ENCODE measurements around the gene CEP44. TPM values are rescaled to one million over a fixed set of nuclear protein-coding genes. Genes with fewer than 3 reads are reported as not detected.
"Not testable (repeated sequence)": the region's sequence is repeated elsewhere in the genome, so short reads cannot be mapped to it uniquely, and the experiment has no call there.

The CEP44 gene
- total RNA-seq, 2 donors from 2014 or later: 14.8 to 17.5 TPM

GRCh38 chr4:174363782-174364181, 80.1 kb downstream of the CEP44 start:
- H3K36me3 Mint-ChIP-seq; H3K4me3 Mint-ChIP-seq; ATAC-seq; DNase-seq (ENCODE audit: low spot score); H3K9me3 Mint-ChIP-seq: not testable (repeated sequence)
- H3K4me1 Mint-ChIP-seq (ENCODE audit: low read depth in 2 of 2): peaks cover 8 to 10% of the 10 kb centered on the region in 2 donors
- H3K27me3 Mint-ChIP-seq: peaks cover 4 to 11% of the 10 kb centered on the region in 2 donors
- H3K27ac Mint-ChIP-seq: peak overlapping the region in 1 of 2 donors; percentile 48

- Mint-ChIP-seq H3K4me1 (ENCODE audit: low read depth in 2 of 2) (peaks cover 0 to 4% of the 10 kb centered on the region in 2 donors), H3K9me3 (no peaks in the 10 kb centered on the region), H3K27ac (no peak overlapping the region), H3K36me3 (no peaks in the 10 kb centered on the region), H3K27me3 (peaks cover 2 to 11% of the 10 kb centered on the region in 2 donors), H3K4me3 (no peak overlapping the region)
- no peak for ATAC-seq
- no peak for DNase-seq (ENCODE audit: low spot score)
Measured at GRCh38 chr4:174365018-174365587, 81.4 kb downstream of the CEP44 start.

- DNase-seq (ENCODE audit: low spot score) (no peak), ATAC-seq (no peak)
- Mint-ChIP-seq H3K4me3 (no peak overlapping the region), H3K27ac (no peak overlapping the region), H3K36me3 (no peaks in the 10 kb centered on the region), H3K27me3 (no peaks in the 10 kb centered on the region), H3K9me3 (no peaks in the 10 kb centered on the region), H3K4me1 (ENCODE audit: low read depth in 2 of 2) (no peaks in the 10 kb centered on the region)
Measured at GRCh38 chr4:174369985-174370384, 86.3 kb downstream of the CEP44 start.

- no peaks in the 10 kb centered on the region for H3K9me3 Mint-ChIP-seq
- H3K4me1 Mint-ChIP-seq (ENCODE audit: low read depth in 2 of 2): no peaks in the 10 kb centered on the region
- no peak overlapping the region for H3K4me3 Mint-ChIP-seq
- DNase-seq (ENCODE audit: low spot score): no peak
- no peaks in the 10 kb centered on the region for H3K36me3 Mint-ChIP-seq
- no peak overlapping the region for H3K27ac Mint-ChIP-seq
- H3K27me3 Mint-ChIP-seq: peaks cover 0 to 7% of the 10 kb centered on the region in 2 donors
- no peak for ATAC-seq
Measured at GRCh38 chr4:174373821-174374220, 90.1 kb downstream of the CEP44 start.

GRCh38 chr4:174375422-174375821, 91.7 kb downstream of the CEP44 start:
- Mint-ChIP-seq H3K4me1 (ENCODE audit: low read depth in 2 of 2) (no peaks in the 10 kb centered on the region), H3K36me3 (no peaks in the 10 kb centered on the region)

GRCh38 chr4:174377613-174378012, 93.9 kb downstream of the CEP44 start:
- no peak overlapping the region for H3K27ac Mint-ChIP-seq
- H3K27me3 Mint-ChIP-seq: peaks cover 0 to 7% of the 10 kb centered on the region in 2 donors
- DNase-seq (ENCODE audit: low spot score) (no peak), ATAC-seq (no peak)
- no peaks in the 10 kb centered on the region for H3K9me3 Mint-ChIP-seq
- H3K4me1 Mint-ChIP-seq (ENCODE audit: low read depth in 2 of 2): no peaks in the 10 kb centered on the region
- H3K4me3 Mint-ChIP-seq: no peak overlapping the region
- H3K36me3 Mint-ChIP-seq: no peaks in the 10 kb centered on the region

More at GRCh38 chr4:174375422-174375821, 91.7 kb downstream of the CEP44 start:
- Mint-ChIP-seq H3K27me3 (peaks cover 0 to 7% of the 10 kb centered on the region in 2 donors), H3K27ac (no peak overlapping the region), H3K9me3 (no peaks in the 10 kb centered on the region), H3K4me3 (no peak overlapping the region)
- DNase-seq (ENCODE audit: low spot score) (no peak), ATAC-seq (no peak)

- Mint-ChIP-seq H3K27me3 (peaks cover 0 to 7% of the 10 kb centered on the region in 2 donors), H3K4me3 (no peak overlapping the region), H3K36me3 (no peaks in the 10 kb centered on the region), H3K4me1 (ENCODE audit: low read depth in 2 of 2) (no peaks in the 10 kb centered on the region), H3K9me3 (no peaks in the 10 kb centered on the region), H3K27ac (no peak overlapping the region)
- ATAC-seq (no peak), DNase-seq (ENCODE audit: low spot score) (no peak)
Measured at GRCh38 chr4:174378951-174379350, 95.2 kb downstream of the CEP44 start.

GRCh38 chr4:174380206-174380605, 96.5 kb downstream of the CEP44 start:
- H3K9me3 Mint-ChIP-seq; H3K36me3 Mint-ChIP-seq; ATAC-seq; H3K27ac Mint-ChIP-seq; H3K4me3 Mint-ChIP-seq; H3K4me1 Mint-ChIP-seq (ENCODE audit: low read depth in 2 of 2); DNase-seq (ENCODE audit: low spot score); H3K27me3 Mint-ChIP-seq: not testable (repeated sequence)

DNA sequence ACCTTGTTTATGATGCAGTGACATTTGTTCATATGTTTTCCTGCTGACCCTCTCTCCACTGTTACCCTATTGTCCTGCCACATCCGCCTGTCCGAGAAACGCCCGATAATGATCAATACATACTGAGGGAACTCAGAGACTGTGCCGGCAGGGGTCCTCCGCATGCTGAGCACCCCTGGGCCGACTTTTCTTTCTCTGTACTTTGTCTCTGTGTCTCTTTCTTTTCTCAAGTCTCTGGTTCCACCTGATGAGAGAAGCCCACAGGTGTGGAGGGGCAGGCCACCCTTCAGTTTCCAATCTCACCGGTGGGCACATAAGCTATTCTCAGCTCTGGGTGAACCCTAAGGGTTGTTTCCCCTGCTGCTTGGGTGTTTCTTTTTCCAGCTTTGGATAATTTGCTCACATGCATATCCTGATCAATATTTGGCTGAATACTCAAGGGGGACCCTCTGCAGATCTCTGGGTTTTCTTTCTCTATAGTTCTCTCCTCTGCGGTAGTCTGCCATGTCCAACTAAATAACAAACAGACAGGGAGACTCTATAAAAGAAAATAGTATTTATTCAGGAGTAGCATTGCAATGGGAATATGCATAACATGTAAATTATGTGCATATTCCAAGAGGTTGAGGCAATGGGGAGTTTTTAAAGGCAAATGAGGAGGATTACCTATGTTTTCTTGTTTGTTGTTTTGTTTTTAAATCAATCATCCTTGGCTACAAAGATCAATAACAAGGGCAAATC, 97.2 kb downstream of the CEP44 start:
- ATAC-seq (no peak), DNase-seq (ENCODE audit: low spot score) (no peak)
- no peak overlapping the region for H3K27ac Mint-ChIP-seq
- no peaks in the 10 kb centered on the region for H3K36me3 Mint-ChIP-seq
- no peaks in the 10 kb centered on the region for H3K9me3 Mint-ChIP-seq
- no peak overlapping the region for H3K4me3 Mint-ChIP-seq
- no peaks in the 10 kb centered on the region for H3K4me1 Mint-ChIP-seq (ENCODE audit: low read depth in 2 of 2)
- H3K27me3 Mint-ChIP-seq: peaks cover 0 to 7% of the 10 kb centered on the region in 2 donors

DNA sequence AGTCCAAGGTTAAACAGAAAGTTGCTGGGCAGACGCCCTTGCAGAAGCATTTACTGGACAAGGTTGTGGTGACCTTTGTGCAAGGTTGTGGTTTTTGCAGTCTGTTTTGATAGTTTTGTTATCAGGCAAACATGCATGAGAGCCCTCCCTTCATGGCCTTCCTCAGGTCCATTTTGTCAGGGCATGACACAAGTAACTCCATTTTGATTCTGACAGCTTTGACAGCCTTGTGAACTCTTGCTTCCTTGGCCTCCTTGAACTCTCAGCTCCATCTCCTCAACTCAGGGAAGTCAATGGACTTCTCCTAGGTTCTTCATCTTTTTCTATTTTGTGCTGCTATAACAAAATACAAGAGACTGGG, 97.7 kb downstream of the CEP44 start:
- DNase-seq (ENCODE audit: low spot score): no peak
- Mint-ChIP-seq H3K4me3 (no peak overlapping the region), H3K27me3 (peaks cover 0 to 7% of the 10 kb centered on the region in 2 donors), H3K4me1 (ENCODE audit: low read depth in 2 of 2) (no peaks in the 10 kb centered on the region), H3K9me3 (no peaks in the 10 kb centered on the region), H3K27ac (no peak overlapping the region), H3K36me3 (no peaks in the 10 kb centered on the region)
- no peak for ATAC-seq

Other genes with a start within 250 kb of the CEP44 start
- gene FBXO8, start 244 bp upstream of the CEP44 start, total RNA-seq: 10 to 100 TPM; 11.4 to 21.8 TPM
- gene HPGD, start 238.6 kb downstream of the CEP44 start, total RNA-seq: 1 to 10 TPM; 7.3 to 8.2 TPM